ENCODE results near the gene HHIPL2.

The HHIPL2 gene

GRCh38 chr1:222530852-222531251, 17.1 kb downstream of the HHIPL2 start:
- no peak overlapping the region for H3K4me3 ChIP-seq (ENCODE audit: control insufficient read depth, low read depth, low read length)
- DNase-seq (ENCODE audit: low read depth): no peak
- TF ChIP-seq, protein P1, sequence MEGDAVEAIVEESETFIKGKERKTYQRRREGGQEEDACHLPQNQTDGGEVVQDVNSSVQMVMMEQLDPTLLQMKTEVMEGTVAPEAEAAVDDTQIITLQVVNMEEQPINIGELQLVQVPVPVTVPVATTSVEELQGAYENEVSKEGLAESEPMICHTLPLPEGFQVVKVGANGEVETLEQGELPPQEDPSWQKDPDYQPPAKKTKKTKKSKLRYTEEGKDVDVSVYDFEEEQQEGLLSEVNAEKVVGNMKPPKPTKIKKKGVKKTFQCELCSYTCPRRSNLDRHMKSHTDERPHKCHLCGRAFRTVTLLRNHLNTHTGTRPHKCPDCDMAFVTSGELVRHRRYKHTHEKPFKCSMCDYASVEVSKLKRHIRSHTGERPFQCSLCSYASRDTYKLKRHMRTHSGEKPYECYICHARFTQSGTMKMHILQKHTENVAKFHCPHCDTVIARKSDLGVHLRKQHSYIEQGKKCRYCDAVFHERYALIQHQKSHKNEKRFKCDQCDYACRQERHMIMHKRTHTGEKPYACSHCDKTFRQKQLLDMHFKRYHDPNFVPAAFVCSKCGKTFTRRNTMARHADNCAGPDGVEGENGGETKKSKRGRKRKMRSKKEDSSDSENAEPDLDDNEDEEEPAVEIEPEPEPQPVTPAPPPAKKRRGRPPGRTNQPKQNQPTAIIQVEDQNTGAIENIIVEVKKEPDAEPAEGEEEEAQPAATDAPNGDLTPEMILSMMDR (IDR thresholded peaks at IDR 0.05; ENCODE audit: control insufficient read depth, insufficient read depth, low read depth, low read length, missing control alignments): no peak

DNA sequence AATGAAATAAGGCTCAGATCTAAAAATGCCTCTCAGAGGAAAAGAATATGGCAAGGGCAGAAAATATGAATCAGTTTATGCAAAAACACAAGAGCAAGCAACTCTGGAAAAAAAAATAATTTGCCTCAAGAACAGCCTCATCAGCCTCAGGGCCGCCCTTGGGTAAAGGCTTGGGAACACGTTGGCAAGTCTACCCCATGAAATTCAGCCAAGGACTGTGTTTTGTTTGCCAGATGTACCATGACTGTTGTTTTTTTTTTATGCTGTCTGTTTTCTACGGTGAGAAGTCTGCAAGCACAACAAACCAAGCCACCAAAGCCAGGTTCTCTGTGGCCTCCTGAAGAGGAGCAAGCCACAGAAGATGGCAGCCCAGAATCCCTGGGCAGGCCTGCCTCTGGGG, 18.0 kb downstream of the HHIPL2 start:
- DNase-seq (ENCODE audit: low read depth): no peak
- TF ChIP-seq, protein P1 (IDR thresholded peaks at IDR 0.05; ENCODE audit: control insufficient read depth, insufficient read depth, low read depth, low read length, missing control alignments): no peak
- no peak overlapping the region for H3K4me3 ChIP-seq (ENCODE audit: control insufficient read depth, low read depth, low read length)

DNA sequence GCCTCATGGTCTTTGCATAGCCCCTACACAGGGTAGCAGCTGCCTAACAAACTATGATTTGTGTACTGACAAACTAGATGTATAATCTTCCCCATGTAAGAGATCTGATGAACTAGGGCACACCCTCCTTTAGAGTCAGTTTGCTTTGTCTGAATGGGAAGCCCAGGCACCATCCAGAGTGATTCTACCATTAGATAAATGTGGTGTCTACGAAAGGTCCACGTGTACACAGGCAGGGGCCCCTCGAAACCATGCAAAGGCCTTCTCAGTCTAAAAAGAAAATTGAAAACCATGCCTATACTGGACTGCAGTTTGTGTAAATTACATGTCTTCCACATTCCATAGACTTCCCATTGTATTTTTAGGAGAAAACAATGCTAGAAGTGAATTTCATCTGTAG, 18.7 kb downstream of the HHIPL2 start:
- DNase-seq (ENCODE audit: low read depth): no peak
- no peak overlapping the region for H3K4me3 ChIP-seq (ENCODE audit: control insufficient read depth, low read depth, low read length)
- TF ChIP-seq, protein P1 (IDR thresholded peaks at IDR 0.05; ENCODE audit: control insufficient read depth, insufficient read depth, low read depth, low read length, missing control alignments): no peak

DNA sequence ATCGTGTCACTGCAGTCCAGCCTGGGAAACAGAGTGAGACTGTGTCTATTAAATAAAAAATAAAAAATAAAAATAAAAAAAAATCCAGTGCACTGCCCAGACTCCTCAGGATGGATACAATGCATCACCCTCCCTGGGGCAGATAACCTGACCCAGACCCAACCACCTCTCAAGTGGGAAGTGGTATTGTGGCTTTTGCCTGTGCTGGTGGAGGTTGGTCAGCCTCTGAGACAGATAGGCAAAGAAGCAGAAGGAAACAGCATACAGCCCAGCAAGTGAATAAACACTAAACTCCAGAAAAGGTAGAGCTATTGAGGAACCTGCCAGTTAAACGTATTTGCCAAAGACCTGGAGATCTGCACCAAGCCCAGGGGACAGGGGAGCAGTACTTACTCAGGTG, 22.0 kb downstream of the HHIPL2 start:
- H3K4me3 ChIP-seq (ENCODE audit: control insufficient read depth, low read depth, low read length): no peak overlapping the region
- DNase-seq (ENCODE audit: low read depth): no peak
- TF ChIP-seq, protein P1 (IDR thresholded peaks at IDR 0.05; ENCODE audit: control insufficient read depth, insufficient read depth, low read depth, low read length, missing control alignments): no peak

- no peak overlapping the region for H3K4me3 ChIP-seq (ENCODE audit: control insufficient read depth, low read depth, low read length)
- no peak for DNase-seq (ENCODE audit: low read depth)
- TF ChIP-seq, protein P1 (IDR thresholded peaks at IDR 0.05; ENCODE audit: control insufficient read depth, insufficient read depth, low read depth, low read length, missing control alignments): no peak
These were observed 24.1 kb downstream of the HHIPL2 start for GRCh38 chr1:222523852-222524251.

DNA sequence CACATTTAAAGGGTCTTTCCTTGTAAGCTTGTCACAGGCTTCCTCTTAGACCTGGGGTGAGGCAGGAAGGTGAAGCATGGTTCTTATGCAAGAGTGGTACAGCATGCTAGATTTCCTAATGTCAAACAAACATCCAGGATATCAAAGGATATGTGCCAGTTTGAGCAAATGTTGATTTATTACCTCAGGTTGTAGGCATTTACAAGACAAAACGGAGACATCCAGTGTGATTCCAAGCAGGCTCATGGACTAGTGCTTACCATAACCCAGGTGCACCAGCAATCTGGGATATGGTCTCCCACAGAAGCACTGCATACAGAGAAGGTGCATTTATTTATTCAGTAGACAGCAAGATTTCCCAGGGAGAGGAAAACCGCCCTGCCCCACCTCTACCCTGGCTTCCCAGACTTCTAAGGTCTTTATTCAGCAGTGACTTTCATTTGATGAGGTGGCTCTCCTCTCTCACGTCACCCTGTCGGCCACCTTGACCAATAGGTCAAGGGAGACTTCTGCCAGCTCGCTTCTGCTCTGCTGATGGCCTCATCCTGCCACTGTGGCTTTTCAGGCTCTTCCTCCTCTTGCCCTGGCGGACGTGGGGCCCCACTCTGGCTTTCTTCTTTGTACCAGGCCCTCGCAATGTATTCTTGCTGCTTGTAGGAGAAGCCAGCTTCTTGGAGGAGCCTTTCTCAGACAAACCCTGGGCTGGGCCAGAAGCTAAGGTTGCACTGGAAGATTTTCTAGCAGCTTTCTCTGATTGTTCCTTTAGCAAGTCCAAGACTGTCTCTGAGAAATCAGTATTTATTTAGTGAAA, 25.6 kb downstream of the HHIPL2 start:
- no peak overlapping the region for H3K4me3 ChIP-seq (ENCODE audit: control insufficient read depth, low read depth, low read length)
- no peak for DNase-seq (ENCODE audit: low read depth)
- TF ChIP-seq, protein P1 (IDR thresholded peaks at IDR 0.05; ENCODE audit: control insufficient read depth, insufficient read depth, low read depth, low read length, missing control alignments): no peak

Measured in AG09309 (cell line).